Measurements from ENCODE around the gene SHOX. TPM values are rescaled to one million over a fixed set of nuclear protein-coding genes. Genes with fewer than 3 reads are reported as not detected.

The SHOX gene
- not detected for total RNA-seq (2021; ENCODE audit: unreplicated experiment)
- not detected in 2 replicates for polyA plus RNA-seq (2012)
- Bru-seq, nascent RNA: not detected
- BruChase-seq, experiment 1, labeled RNA remaining after a 6-hour chase: not detected
- not detected for BruChase-seq, experiment 2, labeled RNA remaining after a 2-hour chase
- long read RNA-seq: 0 reads

- no peak within 1 kb of the TSS for H3K4me2 ChIP-seq (ENCODE audit: low read length)
- H2AFZ ChIP-seq (ENCODE audit: low read depth, low read length, poor library complexity, severe bottlenecking): no peak within 1 kb of the TSS
- H3K9ac ChIP-seq (ENCODE audit: low read length): no peak within 1 kb of the TSS
- no peak within 1 kb of the TSS for H3K4me3 ChIP-seq (replicated peaks in 1 of 2; ENCODE audit: low read depth in 1 of 2, low read length in 2 of 2)
- intact Hi-C loops (cut with micrococcal nuclease): no loop called here
- H3K79me2 ChIP-seq (ENCODE audit: insufficient read depth, low read length): no peaks in the 10 kb centered on the region
- H3K36me3 ChIP-seq (ENCODE audit: control insufficient read depth in 1 of 2, insufficient read depth in 2 of 2, low read length in 2 of 2): no peaks in the 10 kb centered on the region
- no peak within 1 kb of the TSS for H3K27ac ChIP-seq (ENCODE audit: low read depth, low read length)
- CTCF ChIA-PET: no interaction called here
- H3K9me2 ChIP-seq (ENCODE audit: insufficient read depth): no peaks in the 10 kb centered on the region
- H4K20me1 ChIP-seq (ENCODE audit: insufficient read depth): no peaks in the 10 kb centered on the region
- no peaks in the 10 kb centered on the region for H3K9me3 ChIP-seq (ENCODE audit: control insufficient read depth in 1 of 2, insufficient read depth in 1 of 2, low read depth in 1 of 2, low read length in 2 of 2)
- no TSS peak for BruUV-seq (replicated peaks)
- RAD21 ChIA-PET (ENCODE audit: low non-redundant PET in 1 of 2, low total read pairs in 2 of 2, uncharacterized antibody in 2 of 2, unreplicated experiment in 2 of 2): no interaction called here
- no peak for DNase-seq (ENCODE audit: low read depth, low spot score)
- TF ChIP-seq EGR1 (IDR thresholded peaks at IDR 0.05; ENCODE audit: low read depth): no peak
- TF ChIP-seq EZH2phosphoT487 (IDR thresholded peaks at IDR 0.05; ENCODE audit: borderline replicate concordance): no peak
- TF ChIP-seq, protein P1, sequence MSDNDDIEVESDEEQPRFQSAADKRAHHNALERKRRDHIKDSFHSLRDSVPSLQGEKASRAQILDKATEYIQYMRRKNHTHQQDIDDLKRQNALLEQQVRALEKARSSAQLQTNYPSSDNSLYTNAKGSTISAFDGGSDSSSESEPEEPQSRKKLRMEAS (IDR thresholded peaks at IDR 0.05): no peak
- no peak for TF ChIP-seq POLR2AphosphoS5 (IDR thresholded peaks at IDR 0.05; ENCODE audit: low read depth, low read length)
- TF ChIP-seq JUND (IDR thresholded peaks at IDR 0.05): no peak
- TF ChIP-seq SP1 (IDR thresholded peaks at IDR 0.05; ENCODE audit: low read depth): no peak
- no peak for TF ChIP-seq EZH2 (IDR thresholded peaks at IDR 0.05)
- TF ChIP-seq ZFX (IDR thresholded peaks at IDR 0.05): no peak
- no peak for TF ChIP-seq CEBPB (IDR thresholded peaks at IDR 0.05; ENCODE audit: low read depth)
- no peak for TF ChIP-seq CBX3 (IDR thresholded peaks at IDR 0.05; ENCODE audit: low read depth)
- TF ChIP-seq, protein P2, sequence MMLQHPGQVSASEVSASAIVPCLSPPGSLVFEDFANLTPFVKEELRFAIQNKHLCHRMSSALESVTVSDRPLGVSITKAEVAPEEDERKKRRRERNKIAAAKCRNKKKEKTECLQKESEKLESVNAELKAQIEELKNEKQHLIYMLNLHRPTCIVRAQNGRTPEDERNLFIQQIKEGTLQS (IDR thresholded peaks at IDR 0.05): no peak
- no peak for TF ChIP-seq SIN3A (IDR thresholded peaks at IDR 0.05; ENCODE audit: low read depth)
- no peak for TF ChIP-seq ZNF274 (IDR thresholded peaks at IDR 0.05; ENCODE audit: low read depth, low read length)
- no peak for ATAC-seq
- POLR2A ChIA-PET: no interaction called here
- H3K4me1 ChIP-seq (ENCODE audit: control insufficient read depth in 1 of 2, insufficient read depth in 2 of 2, low read length in 2 of 2): no peaks in the 10 kb centered on the region
- H3K27me3 ChIP-seq (ENCODE audit: insufficient read depth, low read length): no peaks in the 10 kb centered on the region
Observed at GRCh38 chrX:630612-631496, at the start of gene SHOX. SHOX (plus strand) TSS chrX:630791; CDS start chrX:630898, 107 bp downstream.
